22Rv1 (cell line): Measurements from ENCODE around the gene DNMT3A.

ENCODE experiments used
- H3K27ac ChIP-seq: fragments of 450-650 bp; 2 replicates; pipeline ENCODE4 v1.5.1; 2017
- ZFX ChIP-seq: fragments of 450-650 bp; IDR thresholded peaks from 2 replicates; pipeline ENCODE4 v1.6.1; 2017; ENCODE audit warnings: antibody characterized with exemption, borderline replicate concordance
- TF ChIP-seq, protein P1 (sequence below): fragments of 450-650 bp; IDR thresholded peaks from 2 replicates; pipeline ENCODE4 v1.5.1; 2017; ENCODE audit warnings: mild to moderate bottlenecking

The DNMT3A gene

DNA sequence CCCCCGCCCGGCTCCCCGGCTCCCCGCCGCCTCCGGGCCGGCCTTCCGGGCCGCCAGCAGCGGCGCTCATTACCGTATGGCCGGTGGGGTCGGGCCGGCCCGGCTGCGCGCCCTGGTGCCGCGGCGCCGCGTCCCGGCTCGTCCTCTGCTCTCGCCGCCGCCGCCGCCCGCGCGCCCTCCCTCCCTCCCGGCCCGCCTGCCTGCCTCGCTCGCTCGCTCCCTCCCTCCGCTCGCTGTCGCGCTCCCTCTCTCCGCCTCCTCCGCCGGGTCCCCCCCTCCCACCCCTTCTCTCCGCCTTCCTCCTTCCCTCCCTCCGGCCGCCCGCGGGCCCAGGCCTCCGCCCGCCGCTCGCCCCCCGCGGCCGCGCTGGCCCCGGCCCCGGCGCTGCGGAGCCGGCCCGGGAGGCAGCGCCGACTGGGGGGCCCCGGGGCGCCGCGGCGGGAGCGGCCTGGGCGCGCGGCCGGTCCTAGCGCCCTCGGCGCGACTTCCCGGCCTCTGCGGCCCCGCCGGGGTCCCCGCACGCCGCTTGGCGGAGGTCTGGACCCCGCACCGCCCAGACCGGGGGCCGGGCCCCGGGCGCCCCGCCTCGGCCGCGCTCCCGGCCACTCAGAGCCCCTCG is at the start of gene DNMT3A:
DNMT3A (minus strand) TSS at position 173 of the 619 bp plus-strand sequence. CDS start 27,941 bp downstream, outside the sequence.
- peak within 1 kb of the TSS; percentile 64 for H3K27ac ChIP-seq
- TF ChIP-seq, protein P1, sequence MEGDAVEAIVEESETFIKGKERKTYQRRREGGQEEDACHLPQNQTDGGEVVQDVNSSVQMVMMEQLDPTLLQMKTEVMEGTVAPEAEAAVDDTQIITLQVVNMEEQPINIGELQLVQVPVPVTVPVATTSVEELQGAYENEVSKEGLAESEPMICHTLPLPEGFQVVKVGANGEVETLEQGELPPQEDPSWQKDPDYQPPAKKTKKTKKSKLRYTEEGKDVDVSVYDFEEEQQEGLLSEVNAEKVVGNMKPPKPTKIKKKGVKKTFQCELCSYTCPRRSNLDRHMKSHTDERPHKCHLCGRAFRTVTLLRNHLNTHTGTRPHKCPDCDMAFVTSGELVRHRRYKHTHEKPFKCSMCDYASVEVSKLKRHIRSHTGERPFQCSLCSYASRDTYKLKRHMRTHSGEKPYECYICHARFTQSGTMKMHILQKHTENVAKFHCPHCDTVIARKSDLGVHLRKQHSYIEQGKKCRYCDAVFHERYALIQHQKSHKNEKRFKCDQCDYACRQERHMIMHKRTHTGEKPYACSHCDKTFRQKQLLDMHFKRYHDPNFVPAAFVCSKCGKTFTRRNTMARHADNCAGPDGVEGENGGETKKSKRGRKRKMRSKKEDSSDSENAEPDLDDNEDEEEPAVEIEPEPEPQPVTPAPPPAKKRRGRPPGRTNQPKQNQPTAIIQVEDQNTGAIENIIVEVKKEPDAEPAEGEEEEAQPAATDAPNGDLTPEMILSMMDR, result no peak
- TF ChIP-seq ZFX, result no peak

DNA sequence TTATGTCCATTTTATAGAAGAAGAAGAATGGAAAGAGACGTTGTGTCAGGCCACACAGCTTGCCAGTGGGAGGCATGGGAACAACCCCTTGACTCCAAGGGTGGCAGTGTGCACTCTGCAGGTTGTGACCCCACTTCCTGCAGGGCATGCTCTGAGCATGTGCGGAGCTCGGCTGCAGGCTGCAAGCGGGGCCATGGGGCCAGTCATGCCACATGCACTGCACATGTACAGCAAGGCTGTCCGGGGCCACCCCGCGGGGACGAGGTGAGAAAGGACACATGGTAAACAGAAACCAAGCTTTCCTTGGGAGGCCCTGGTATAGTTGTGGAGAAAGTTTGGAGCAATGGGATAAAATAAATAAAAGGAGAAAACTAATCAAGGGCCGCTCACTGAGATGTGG is 47.4 kb upstream of the DNMT3A start:
- TF ChIP-seq, protein P1, result no peak
- TF ChIP-seq ZFX, result no peak
- H3K27ac ChIP-seq, result no peak overlapping the region

DNA sequence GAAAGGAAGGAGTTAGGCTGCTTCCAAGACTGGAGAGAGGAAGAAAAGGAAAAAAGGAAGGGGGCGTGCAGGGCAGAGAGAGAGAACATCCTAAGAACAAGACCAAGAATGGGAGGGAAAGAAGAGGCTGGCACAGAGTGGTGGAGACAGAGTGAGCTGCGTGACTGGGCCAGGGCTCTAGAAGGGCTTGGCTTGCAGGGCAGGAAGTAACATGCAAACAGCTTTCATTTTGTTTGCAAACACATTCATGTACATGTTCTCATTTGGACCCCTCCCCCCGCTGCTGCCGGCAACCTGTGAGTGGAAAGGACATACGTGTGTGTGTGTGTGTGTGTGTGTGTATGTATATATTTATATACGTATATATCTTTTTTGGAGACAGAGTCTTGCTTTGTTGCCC is 46.8 kb upstream of the DNMT3A start:
- no peak overlapping the region for H3K27ac ChIP-seq
- no peak for TF ChIP-seq ZFX
- TF ChIP-seq, protein P1, result no peak

DNA sequence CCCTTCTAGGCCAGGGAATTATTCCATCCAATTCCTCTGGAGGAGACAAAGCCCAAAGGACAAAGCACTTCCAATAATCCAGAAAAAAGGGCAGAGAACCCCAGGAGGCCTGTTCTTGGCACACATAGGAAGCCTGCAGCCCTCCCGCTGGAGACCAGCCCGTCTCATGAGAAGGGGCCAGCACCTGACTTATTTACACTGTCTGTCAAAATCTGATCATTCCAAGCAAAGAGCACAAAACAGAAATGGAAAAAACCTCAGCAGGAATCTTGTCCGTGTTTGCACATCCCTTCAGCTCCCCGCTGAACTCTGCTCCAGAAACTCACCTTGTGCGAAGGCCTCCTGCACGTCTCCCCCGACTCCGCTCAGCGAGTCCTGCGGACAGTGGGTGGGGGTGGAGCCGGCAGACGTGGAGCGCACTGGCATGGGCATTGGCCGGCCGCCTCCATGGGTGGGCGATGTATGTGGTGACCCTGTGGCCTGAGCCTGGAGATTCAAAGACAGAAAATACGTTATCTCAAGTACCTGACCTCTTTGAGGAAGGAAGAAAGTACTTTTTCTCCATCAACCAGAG is 46.2 kb upstream of the DNMT3A start:
- TF ChIP-seq, protein P1, result no peak
- no peak for TF ChIP-seq ZFX
- no peak overlapping the region for H3K27ac ChIP-seq

DNA sequence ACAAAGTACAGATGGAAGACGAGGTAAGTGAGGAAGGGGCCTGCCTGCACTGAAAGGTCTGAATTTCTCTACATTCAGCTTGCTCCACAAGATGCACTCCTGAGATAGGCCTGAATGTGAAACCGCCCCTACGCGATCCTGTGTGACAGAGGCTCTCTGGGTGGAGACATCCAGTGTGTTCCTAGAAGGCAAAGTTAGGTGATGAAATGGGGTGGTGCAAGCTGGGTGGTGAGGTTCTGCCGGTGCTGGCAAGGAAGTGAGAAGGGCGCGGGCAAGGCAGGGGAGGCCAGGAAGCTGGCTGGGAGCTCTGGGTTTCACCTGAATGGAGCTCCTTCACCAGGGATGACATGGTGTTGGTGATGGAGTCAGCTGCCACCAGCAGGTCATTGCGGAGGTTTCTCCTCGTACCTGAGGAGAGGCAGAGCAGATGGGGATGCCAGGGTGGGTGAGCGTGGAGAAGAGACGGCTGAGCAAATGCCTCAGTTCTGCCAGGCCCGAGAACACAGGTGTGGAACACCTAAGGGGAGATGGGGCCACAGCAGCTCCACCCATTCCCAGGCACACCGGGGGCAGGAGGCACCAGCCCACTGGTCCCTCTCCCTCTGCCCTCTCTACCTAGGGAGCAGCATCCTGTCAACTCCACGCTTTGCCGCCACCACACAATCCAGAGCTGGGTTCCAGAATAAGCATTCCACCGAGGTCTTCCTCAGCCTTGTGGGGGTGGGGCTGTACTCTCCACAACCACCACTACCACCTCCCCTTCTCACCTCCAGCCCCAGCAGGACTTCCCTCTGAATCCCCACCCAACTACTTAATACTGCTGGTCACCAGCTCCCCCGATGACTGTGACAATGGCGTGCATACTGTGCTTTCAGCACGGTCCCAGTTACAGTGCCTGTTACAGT is 45.5 kb upstream of the DNMT3A start:
- no peak overlapping the region for H3K27ac ChIP-seq
- TF ChIP-seq, protein P1, result no peak
- no peak for TF ChIP-seq ZFX

DNA sequence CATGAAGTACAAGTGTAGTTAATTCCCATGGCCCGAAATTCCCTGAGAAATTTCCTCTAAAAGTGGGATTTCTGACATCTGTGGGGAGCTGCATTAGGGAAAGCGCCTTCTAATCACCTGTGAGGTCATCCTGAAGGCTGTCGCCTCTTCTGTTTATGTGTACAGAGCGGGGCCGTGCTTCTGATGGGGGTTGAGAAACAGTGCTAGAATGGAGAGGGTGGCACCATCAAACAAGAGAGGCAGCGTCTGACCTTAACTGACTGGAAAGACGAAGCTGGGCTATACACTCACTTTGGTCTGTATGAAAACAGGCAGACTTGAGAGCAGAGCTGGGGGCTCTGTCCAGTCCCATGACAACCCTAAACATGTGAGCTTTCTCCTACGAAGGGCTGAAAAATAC is 44.2 kb upstream of the DNMT3A start:
- H3K27ac ChIP-seq, result no peak overlapping the region
- TF ChIP-seq ZFX, result no peak
- TF ChIP-seq, protein P1, result no peak

DNA sequence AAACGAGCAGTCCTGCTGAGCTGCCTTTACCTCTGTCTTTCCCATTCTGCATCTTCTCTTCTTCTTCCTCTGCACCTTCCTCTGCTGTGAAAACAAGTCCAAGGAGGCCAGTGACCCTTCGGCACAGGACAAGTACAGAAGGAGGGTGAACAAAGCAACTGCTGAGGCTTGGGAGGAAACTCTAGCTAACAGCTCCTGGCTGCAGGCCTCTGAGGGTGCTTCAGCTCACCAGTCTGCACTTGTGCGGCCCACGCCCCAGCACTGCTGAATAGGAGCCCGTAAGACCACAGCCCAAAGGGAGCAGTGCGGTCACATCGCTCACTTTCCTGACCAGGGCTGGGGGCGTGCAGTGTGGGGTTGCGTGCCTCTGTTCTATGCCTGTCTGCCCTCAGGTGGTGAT is 42.1 kb upstream of the DNMT3A start:
- TF ChIP-seq, protein P1, result no peak
- TF ChIP-seq ZFX, result no peak
- no peak overlapping the region for H3K27ac ChIP-seq
